Activated naive CD4-positive, alpha-beta T cell treated with anti-CD3 and anti-CD28 coated beads for 36 hours (primary cell): Measurements from ENCODE around the gene TTC38. TPM values are rescaled to one million over a fixed set of nuclear protein-coding genes. Genes with fewer than 3 reads are reported as not detected.

Experiments used
- CTCF ChIA-PET: fragments of 350-600 bp; sonication (Branson Sonifier 250); formaldehyde crosslinking; loops from one replicate; lab custom pipeline; 2021; ENCODE audit warnings: antibody characterized with exemption; lab: Charles Lee
- DNase-seq: peaks from one replicate; pipeline ENCODE4 v3.0.0-alpha.2; 2020
- H3K27ac Mint-ChIP-seq: one replicate; pipeline ENCODE4 v1.8.0; 2021; ENCODE audit warnings: mild to moderate bottlenecking, mixed read lengths
- H3K27me3 Mint-ChIP-seq: one replicate; pipeline ENCODE4 v1.8.0; 2021; ENCODE audit warnings: low read depth, mixed read lengths
- H3K36me3 Mint-ChIP-seq: one replicate; pipeline ENCODE4 v1.8.0; 2021; ENCODE audit warnings: low read depth, mixed read lengths
- H3K4me1 Mint-ChIP-seq: one replicate; pipeline ENCODE4 v1.8.0; 2021; ENCODE audit warnings: low read depth, mixed read lengths
- H3K4me3 Mint-ChIP-seq: one replicate; pipeline ENCODE4 v1.8.0; 2021; ENCODE audit warnings: mild to moderate bottlenecking, moderate library complexity, mixed read lengths
- H3K9me3 Mint-ChIP-seq: one replicate; pipeline ENCODE4 v1.8.0; 2021; ENCODE audit warnings: mixed read lengths
- intact Hi-C: fragments of 100-400 bp; cut with micrococcal nuclease; formaldehyde crosslinking; loops from one replicate; pipeline ENCODE4 v1.15.1; 2023
- total RNA-seq, 2 experiments: library from RNA; stranded (reverse); gene quantifications; one replicate each; pipeline ENCODE4 v1.2.3, GENCODE V29; 2021

Gene TTC38
- total RNA-seq, 2 experiments from 2014 or later = 6.1 to 7.2 TPM

DNA sequence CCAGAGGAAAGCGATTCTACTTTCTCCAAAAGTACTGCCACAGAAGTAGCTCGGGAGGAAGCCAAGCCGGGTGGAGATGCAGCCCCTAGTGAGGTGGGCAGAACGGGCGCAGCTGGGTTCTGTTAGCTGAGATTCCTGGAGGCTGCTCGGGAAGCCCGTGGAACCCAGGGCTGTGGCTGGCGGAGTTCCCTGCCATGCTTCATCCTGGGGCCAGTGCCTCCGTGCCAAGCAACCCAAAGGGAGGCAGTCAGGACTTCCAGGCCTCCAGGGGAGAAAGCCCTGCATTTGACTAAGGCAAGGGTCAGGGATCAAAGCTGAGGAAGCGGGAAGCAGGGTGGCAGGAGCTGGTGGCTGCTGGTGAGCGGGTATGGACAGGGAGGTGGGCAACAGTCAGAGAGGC is 61.0 kb downstream of the TTC38 start:
- Mint-ChIP-seq H3K27ac (no peak overlapping the region), H3K9me3 (no peaks in the 10 kb centered on the region), H3K4me3 (no peak overlapping the region), H3K27me3 (no peaks in the 10 kb centered on the region), H3K36me3 (peaks cover 8% of the 10 kb centered on the region), H3K4me1 (no peaks in the 10 kb centered on the region)
- intact Hi-C loops = no loop called here
- CTCF ChIA-PET = interaction anchor here (1.2 kb wide), 1 partner anchor 212 kb away, joined by 4 read pairs; no protein-coding TSS in a partner anchor
- no peak for DNase-seq

DNA sequence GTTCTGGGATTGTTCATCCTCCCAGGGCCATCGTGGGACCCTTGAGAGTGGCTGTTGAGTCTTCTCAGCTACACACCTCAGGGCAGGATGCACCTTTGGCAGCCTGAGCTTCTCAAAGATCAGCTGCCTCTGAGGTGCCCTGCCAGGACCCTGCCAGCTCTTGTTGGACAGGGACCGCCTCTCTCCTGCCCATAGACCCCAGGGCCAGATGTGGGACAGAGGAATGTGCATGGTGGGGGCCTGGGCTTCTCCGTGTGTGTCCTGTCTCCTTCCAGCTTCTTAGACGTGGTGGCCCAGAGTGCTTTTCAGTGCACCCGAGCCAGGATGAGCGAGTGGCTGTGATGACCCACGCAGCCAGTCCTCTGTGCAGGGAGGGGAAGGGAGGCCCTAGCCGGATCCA is 61.8 kb downstream of the TTC38 start:
- no peak overlapping the region for H3K4me3 Mint-ChIP-seq
- DNase-seq = no peak
- no peaks in the 10 kb centered on the region for H3K9me3 Mint-ChIP-seq
- intact Hi-C loops = no loop called here
- peaks cover 3% of the 10 kb centered on the region for H3K4me1 Mint-ChIP-seq
- CTCF ChIA-PET = interaction anchor here (1.2 kb wide), 1 partner anchor 213 kb away, joined by 4 read pairs; no protein-coding TSS in a partner anchor
- no peak overlapping the region for H3K27ac Mint-ChIP-seq
- peaks cover 5% of the 10 kb centered on the region for H3K36me3 Mint-ChIP-seq
- H3K27me3 Mint-ChIP-seq = no peaks in the 10 kb centered on the region

DNA sequence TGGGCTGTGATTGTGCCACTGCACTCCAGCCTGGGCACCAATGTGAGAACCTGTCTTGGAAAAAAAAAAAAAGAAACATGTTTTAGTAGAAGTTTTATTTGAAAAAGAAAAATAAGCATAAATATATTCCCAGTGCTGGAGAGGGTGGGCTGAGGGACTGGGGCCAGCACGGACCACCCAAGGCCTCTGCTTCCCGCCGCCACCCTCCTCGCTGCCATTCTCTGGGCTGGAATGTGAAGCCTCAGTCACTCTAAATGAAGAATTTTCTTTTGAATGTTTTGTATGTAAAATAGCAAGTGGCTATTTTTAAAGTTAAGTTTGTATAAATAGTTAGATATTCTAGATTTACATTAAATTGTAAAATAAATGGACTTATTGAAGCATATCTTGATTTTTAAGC is 62.6 kb downstream of the TTC38 start:
- no peak for DNase-seq
- peaks cover 6% of the 10 kb centered on the region for H3K4me1 Mint-ChIP-seq
- H3K4me3 Mint-ChIP-seq = no peak overlapping the region
- no peaks in the 10 kb centered on the region for H3K9me3 Mint-ChIP-seq
- CTCF ChIA-PET = interaction anchor here (1.3 kb wide), 1 partner anchor 10 kb away, joined by 3 read pairs; no protein-coding TSS in a partner anchor
- no peaks in the 10 kb centered on the region for H3K27me3 Mint-ChIP-seq
- intact Hi-C loops = no loop called here
- no peak overlapping the region for H3K27ac Mint-ChIP-seq
- H3K36me3 Mint-ChIP-seq = peaks cover 5% of the 10 kb centered on the region

DNA sequence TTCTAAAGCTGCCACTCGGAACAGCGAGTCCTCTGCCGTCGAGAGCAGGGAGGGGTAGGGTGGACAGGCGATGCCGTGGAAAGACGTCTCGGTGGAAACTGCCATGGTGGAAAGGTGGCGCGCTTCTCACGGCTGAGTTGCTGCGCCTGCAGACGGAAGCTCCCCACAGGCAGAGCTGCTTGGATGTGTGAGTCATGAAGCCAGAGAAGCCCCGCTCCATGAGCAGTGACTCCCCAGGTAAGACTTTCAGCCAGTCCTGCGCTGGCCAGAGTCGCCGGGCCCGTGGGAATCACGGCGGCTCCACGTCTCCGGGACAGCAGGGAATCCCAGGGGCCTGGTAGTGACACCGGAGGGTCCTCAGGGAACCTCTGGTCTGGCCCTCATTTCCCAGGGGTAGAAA is 63.7 kb downstream of the TTC38 start:
- DNase-seq = no peak
- Mint-ChIP-seq H3K27ac (no peak overlapping the region), H3K4me1 (peaks cover 8% of the 10 kb centered on the region), H3K27me3 (no peaks in the 10 kb centered on the region), H3K9me3 (no peaks in the 10 kb centered on the region), H3K36me3 (peaks cover 6% of the 10 kb centered on the region), H3K4me3 (no peak overlapping the region)
- CTCF ChIA-PET = interaction anchor here (0.6 to 1.3 kb wide), 2 partner anchors 9 to 48 kb away, joined by 3 to 4 read pairs; no protein-coding TSS in a partner anchor
- intact Hi-C loops = no loop called here

DNA sequence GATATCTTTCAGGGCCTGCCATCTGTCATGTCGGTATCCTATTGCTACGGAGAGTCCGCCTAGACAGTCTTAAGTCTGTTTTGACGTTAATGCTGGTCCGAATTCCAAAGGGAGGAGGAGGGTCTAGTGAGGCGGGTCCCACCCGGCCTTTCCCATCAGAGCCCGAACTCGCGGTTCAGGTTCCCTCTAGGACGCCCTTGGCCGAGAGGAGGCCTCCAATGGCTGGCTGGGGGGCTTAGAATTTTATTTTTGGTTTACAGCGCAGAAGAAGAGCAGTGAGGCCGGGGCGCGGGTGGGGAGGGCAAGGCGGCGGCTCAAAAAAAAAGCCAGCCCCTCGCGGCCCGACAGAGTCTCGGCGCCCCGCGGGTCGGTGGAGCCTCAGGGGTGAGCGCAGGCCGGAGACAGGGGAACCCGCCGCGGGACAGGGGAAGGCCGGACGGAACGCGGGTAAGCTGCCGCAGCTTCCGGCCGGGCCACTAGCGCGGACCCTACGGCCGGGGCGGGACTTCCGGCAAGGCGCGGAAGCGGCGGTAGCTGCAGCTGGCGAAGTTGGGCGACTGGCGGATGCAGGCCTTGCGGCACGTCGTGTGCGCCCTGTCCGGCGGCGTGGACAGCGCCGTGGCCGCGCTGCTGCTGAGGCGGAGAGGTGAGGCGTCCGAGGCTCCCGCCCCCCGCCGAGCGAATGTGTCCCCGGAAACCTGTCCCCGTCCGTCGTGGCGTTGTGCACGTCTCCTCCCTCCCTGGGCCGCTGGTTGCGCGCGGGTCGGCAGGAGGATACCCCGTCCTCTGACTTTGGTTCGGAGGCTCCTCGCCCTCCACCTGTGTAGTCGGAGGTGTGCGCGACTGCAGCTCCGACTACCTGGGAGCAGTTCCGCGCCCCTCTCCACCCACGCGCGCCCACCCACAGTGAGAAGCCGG is 67.7 kb downstream of the TTC38 start, which contains the start of gene TRMU:
TRMU (plus strand) TSS at position 514 of the 918 bp plus-strand sequence; CDS start at position 565, 51 bp downstream.
- H3K36me3 Mint-ChIP-seq = peaks cover 26% of the 10 kb centered on the region
- H3K4me1 Mint-ChIP-seq = peaks cover 32% of the 10 kb centered on the region
- intact Hi-C loops = loop anchor here (2.0 kb wide), 1 partner anchor 39 kb away; the partner anchor contains the start of gene GTSE1
- H3K4me3 Mint-ChIP-seq = peak within 1 kb of the TSS; percentile 93
- CTCF ChIA-PET = interaction anchor here (1.2 to 2.3 kb wide), 4 partner anchors 19 to 329 kb away, joined by 3 to 5 read pairs (median 4); no protein-coding TSS in a partner anchor
- H3K27ac Mint-ChIP-seq = peak within 1 kb of the TSS; percentile 85
- H3K27me3 Mint-ChIP-seq = no peaks in the 10 kb centered on the region
- H3K9me3 Mint-ChIP-seq = no peaks in the 10 kb centered on the region
- peak; percentile 74 for DNase-seq

DNA sequence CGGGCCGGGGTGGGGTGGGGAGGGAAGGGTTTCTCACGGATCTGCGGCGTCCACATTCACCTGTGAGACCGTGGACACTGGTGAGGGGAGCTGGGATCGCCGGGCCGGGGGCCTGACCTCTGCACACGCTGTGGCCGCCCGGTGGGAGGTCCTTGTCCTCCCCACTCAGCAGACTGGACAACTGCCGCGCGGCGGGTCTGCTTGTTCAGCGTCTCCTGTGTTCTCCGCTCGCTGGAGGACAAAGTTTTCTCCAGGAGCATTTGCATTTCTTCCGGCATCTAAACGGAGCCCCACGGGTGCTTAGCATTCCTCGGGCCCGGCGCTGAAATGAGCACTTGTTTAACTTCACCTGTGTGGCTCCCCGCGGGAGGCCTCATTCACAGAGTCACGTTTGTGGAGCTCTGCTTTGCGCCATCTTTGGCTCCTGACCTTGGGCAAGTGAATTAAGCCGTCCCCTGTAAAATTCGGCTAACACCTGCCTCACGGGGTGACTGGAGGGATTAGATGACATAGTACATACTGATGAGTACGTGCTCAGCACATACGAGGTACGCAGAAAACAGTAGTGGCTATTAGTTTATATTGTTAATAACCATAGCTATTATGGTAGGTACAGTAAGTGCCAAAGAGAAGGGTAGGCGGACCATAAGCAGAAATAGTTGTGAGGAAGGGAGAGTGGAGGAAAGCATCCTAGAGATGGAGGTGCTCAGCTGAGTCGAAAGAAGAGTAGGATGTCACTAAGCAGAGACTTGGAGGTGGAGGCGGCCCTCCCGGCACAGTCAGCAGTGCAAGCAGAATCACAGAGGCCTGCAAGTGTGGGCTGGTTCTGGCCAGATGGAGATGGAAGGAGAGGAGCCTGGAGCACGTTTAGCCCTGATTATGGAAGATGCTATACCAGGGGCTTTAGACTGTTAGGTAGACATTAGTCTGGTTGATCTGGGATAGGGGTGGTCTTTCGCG is 68.6 kb downstream of the TTC38 start:
- H3K27me3 Mint-ChIP-seq = no peaks in the 10 kb centered on the region
- intact Hi-C loops = no loop called here
- H3K36me3 Mint-ChIP-seq = peaks cover 30% of the 10 kb centered on the region
- H3K9me3 Mint-ChIP-seq = no peaks in the 10 kb centered on the region
- DNase-seq = peak; percentile 23
- CTCF ChIA-PET = interaction anchor here (0.5 to 2.3 kb wide), 5 partner anchors 20 to 330 kb away, joined by 3 to 5 read pairs (median 4); partner anchors contain the start of gene GTSE1
- H3K4me1 Mint-ChIP-seq = peaks cover 32% of the 10 kb centered on the region
- peak overlapping the region; percentile 93 for H3K4me3 Mint-ChIP-seq
- peak overlapping the region; percentile 81 for H3K27ac Mint-ChIP-seq

DNA sequence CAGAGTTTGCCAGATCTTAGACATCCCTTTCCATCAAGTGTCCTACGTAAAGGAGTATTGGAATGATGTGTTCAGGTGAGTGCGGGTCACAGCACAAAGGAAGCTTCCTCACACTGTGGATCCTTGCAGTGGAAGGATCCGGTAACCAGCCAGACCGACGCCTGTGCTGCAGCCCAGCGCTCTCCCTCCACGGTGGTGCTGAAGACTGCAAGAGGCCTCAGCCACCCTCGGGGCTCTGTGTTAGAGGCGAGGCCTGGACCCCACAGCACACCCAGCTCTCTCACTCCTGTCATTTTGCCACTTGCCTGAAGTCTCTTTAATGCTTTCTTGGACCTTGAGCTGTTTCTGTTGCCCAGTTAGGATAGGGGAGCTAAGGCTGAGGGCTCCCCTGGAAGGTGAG is 70.1 kb downstream of the TTC38 start:
- Mint-ChIP-seq H3K4me3 (no peak overlapping the region), H3K27me3 (no peaks in the 10 kb centered on the region), H3K27ac (no peak overlapping the region), H3K4me1 (peaks cover 32% of the 10 kb centered on the region), H3K9me3 (no peaks in the 10 kb centered on the region), H3K36me3 (peaks cover 38% of the 10 kb centered on the region)
- DNase-seq = no peak
- intact Hi-C loops = no loop called here
- CTCF ChIA-PET = interaction anchor here (2.3 kb wide), 1 partner anchor 332 kb away, joined by 5 read pairs; no protein-coding TSS in a partner anchor

DNA sequence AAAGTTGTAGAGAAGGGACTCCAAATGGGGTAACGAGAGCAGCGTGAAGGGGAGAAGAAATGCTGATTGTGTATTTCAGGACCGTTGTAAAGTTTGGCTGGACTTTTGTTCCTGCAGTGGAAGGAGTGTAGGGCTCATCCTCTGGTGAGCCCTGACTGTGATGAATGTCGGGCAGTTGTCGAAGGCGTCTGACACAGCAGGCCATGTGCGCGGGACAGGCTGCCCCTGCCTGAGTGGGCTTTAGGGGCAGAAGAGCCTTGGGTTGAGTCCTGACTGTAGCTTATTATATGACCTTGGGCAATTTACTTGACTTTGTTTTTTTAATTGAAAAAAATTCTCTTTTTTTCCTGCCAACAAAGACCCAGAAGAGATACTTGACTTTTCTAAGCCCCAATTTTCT is 70.8 kb downstream of the TTC38 start:
- no peak overlapping the region for H3K4me3 Mint-ChIP-seq
- no peak overlapping the region for H3K27ac Mint-ChIP-seq
- intact Hi-C loops = no loop called here

DNA sequence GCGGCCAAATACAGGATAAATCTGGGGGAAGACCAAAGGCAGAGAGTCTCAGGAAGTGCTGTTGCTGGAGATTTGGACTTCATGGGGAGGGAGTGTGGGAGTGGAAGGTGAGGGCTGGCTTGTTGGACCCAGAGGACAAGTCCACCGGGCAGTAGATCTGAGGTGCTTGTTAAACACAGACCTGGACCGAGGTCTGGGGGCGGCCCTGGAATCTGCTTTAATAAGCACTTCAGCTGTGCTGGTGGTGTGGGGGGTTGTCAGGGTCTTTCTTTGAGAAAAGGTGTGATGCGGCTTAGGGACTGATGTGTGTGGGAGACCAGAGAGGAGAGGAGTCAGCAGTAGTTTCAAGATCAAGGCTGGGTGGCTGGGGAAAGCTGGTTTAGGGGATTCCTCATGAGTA is 72.1 kb downstream of the TTC38 start:
- peaks cover 28% of the 10 kb centered on the region for H3K4me1 Mint-ChIP-seq
- H3K36me3 Mint-ChIP-seq = peaks cover 47% of the 10 kb centered on the region
- no peaks in the 10 kb centered on the region for H3K27me3 Mint-ChIP-seq
- no peak overlapping the region for H3K4me3 Mint-ChIP-seq
- H3K27ac Mint-ChIP-seq = no peak overlapping the region
- no peaks in the 10 kb centered on the region for H3K9me3 Mint-ChIP-seq
- CTCF ChIA-PET = interaction anchor here (1.5 kb wide), 1 partner anchor 9 kb away, joined by 3 read pairs; no protein-coding TSS in a partner anchor
- DNase-seq = no peak
- intact Hi-C loops = no loop called here

More for the DNA sequence above, 70.8 kb downstream of the TTC38 start:
- Mint-ChIP-seq H3K27me3 (no peaks in the 10 kb centered on the region), H3K4me1 (peaks cover 32% of the 10 kb centered on the region), H3K36me3 (peaks cover 40% of the 10 kb centered on the region), H3K9me3 (no peaks in the 10 kb centered on the region)
- DNase-seq = no peak
- CTCF ChIA-PET = no interaction called here

DNA sequence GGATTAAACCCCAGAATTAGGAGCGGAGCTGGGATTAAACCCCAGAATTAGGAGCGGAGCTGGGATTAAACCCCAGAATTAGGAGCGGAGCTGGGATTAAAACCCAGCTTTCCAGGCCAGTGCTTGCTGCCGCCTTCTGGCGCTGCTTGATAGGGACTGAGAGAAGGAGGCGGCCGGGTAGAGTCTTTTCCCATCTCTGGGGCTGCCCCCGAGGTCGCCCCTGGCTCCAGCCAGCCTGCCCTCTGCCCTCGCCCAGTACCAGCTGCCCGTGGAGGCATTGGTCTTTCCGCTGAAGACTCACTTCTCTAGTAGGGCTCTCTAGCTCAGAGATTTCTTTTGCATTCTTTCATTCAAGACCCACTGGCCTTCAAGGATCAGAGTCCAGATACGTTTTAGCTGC is 72.9 kb downstream of the TTC38 start:
- H3K36me3 Mint-ChIP-seq = peaks cover 49% of the 10 kb centered on the region
- DNase-seq = no peak

More for the DNA sequence above, 72.9 kb downstream of the TTC38 start:
- intact Hi-C loops = no loop called here
- H3K27me3 Mint-ChIP-seq = no peaks in the 10 kb centered on the region
- peaks cover 26% of the 10 kb centered on the region for H3K4me1 Mint-ChIP-seq
- CTCF ChIA-PET = interaction anchor here (1.5 kb wide), 1 partner anchor 10 kb away, joined by 3 read pairs; no protein-coding TSS in a partner anchor
- no peaks in the 10 kb centered on the region for H3K9me3 Mint-ChIP-seq
- no peak overlapping the region for H3K4me3 Mint-ChIP-seq
- no peak overlapping the region for H3K27ac Mint-ChIP-seq
